EH (cell line): ENCODE data around the gene MTHFD2L.
A peak's percentile ranks its signal among the peaks of the same experiment; 100 is the strongest.

Source experiments
- DNase-seq: peaks from one replicate; pipeline ENCODE4 v3.0.0-alpha.2; 2015; ENCODE audit warnings: low read depth

The MTHFD2L gene

GRCh38 chr4:74132944-74133343 lies 25.0 kb upstream of the MTHFD2L start:
- no peak for DNase-seq

GRCh38 chr4:74133786-74134499 lies 24.0 kb upstream of the MTHFD2L start:
- DNase-seq, result peak; percentile 86

DNA sequence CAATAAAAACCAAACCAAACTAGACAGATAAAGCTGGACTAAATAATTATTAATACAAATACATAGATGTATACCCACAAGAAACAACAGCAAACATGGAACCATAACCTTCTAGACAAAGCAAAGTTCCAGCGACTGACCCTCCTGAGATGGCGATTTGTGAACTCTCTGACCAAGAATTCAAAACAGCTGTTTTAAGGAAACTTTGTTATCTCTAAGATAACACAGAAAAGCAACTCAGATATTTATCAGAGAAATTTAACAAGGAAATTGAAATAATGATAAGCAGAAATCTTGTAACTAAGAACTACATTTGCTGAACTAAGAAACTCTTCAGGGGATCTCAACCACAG lies 23.4 kb upstream of the MTHFD2L start:
- DNase-seq, result no peak

GRCh38 chr4:74146581-74147129 lies 11.3 kb upstream of the MTHFD2L start:
- no peak for DNase-seq

DNA sequence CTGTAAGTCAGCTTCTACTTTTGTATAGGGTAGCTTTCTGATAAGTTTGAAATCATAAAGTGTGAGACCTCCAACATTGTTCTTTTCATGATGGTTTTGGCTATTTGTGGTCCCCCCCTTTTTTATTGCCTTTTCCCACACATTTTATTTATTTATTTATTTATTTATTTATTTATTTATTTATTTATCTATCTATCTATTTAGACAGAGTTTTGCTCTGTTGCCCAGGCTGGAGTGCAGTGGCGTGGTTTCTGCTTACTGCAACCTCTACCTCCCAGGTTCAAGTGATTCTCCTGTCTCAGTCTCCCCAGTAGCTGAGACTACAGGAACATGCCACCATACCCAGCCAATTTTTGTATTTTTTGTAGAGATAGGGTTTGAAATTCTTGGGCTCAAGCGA lies 9.7 kb upstream of the MTHFD2L start:
- no peak for DNase-seq

DNA sequence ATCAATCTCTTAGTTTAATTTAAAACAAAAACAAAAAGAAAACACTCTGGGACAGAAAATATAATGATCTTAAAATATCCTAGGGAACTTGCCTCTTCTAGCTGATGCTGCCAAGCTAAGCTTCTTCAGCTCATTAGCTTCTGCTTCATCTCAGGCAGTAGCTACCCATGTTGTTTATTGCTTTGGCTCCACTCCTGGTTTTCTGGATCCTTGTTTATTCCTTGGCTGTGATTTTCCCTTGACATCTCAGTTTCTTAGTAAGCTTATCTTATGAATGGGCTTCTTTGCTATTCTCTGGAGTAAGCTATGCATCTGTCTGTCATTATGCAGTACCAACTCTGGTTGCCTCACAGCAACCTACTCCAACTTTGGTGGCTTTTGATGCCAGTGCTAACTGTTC lies 5.1 kb upstream of the MTHFD2L start:
- DNase-seq, result no peak

DNA sequence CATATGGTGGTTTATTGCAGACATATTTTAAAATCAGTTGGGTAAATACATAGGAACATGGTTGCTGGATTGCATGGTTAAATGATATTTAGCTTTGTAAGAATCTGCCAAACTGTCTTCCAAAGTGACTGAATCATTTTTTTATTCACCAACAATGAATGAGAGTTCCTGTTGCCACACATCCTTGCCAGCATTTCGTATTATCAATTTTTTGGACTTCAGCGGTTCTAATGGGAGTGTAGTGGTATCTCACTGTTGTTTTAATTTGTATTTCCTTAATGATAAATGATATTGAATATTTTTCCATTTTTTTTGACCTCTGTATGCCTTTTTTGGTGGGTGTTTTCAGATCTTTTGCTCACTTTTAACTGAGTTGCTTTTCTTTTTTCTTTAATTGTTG lies 1.4 kb upstream of the MTHFD2L start:
- DNase-seq, result no peak

DNA sequence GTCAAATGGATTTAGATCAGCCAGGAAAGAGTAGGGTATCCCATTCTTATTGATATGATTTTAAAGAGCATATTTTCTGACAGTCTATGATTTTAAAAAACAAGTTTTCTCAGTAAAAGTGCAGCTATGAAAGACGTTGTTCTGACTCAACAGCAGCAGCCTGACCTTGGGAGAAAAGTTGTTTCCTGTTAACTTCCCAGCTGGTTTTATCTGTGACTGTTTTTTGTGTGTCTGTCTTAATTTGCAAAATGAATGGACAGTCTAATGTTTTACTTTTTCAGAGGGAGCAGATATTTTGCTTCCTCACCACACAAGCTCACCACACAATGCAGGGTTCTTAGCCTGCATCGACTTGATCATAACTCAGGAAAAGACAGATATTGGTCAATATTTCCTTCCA lies 764 bp upstream of the MTHFD2L start:
- DNase-seq, result peak; percentile 59

GRCh38 chr4:74158466-74159142 lies 686 bp downstream of the MTHFD2L start:
- peak; percentile 2 for DNase-seq

GRCh38 chr4:74159143-74159709 lies 1.3 kb downstream of the MTHFD2L start:
- DNase-seq, result peak; percentile 29

DNA sequence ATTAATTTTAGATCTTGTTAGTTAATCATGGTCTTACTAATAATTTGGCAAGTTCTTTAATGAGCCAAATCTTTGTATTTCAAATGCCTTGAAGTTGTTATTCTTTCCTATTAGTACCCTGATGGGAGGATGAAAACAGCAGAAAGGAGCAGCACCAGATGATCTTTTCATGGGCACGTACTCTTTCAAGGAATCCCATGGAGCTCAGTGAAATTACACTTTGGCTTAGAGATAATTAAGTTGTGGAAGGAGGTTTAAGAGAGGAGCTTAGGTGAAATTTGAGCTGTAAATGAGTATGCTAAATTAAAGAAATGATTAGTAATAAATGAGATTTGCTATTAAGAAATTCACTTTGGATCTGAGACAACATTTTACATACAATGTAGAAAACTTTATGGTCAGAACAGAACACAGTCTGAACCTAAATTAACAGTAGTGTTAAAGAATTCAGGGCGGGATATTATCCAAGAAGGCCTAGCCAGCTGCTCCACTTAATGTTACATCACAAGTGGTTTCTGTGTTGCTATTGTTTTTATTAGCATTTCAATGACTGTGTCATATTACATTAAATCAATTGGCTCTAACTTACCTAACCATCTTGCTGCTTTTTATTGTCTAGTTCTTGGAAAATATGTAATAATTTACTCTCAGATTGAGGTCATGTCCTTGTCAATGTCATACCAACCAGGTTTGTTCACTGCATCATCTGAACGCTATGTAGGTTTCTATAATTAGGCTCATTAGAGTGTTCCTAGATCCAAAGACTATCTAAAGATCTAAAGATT lies 3.9 kb downstream of the MTHFD2L start:
- DNase-seq, result peak; percentile 48

DNA sequence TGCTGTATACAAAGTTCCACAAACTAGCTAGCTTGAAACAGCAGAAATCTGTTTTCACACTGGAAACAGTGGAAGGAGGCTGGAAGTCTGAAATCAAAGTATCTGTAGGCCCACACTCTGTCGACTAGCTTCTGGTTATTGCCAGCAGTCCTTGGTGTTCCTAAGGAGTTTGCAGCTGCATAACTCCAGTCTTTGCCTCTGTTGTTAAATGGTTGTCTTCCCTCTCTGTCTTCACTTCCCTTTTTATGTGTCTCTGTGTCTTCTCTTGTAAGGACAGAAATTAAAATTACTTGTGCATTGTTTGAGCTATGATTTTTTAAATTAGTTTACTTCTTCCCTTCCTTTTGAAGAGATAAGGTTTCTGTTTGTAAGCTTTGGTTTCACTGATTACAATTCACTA lies 8.2 kb downstream of the MTHFD2L start:
- no peak for DNase-seq

GRCh38 chr4:74166818-74167217 lies 8.9 kb downstream of the MTHFD2L start:
- DNase-seq, result no peak

- no peak for DNase-seq
Measured at GRCh38 chr4:74167585-74167984, 9.7 kb downstream of the MTHFD2L start.

GRCh38 chr4:74168841-74169240 lies 10.9 kb downstream of the MTHFD2L start:
- DNase-seq, result no peak

- DNase-seq, result no peak
Measured at GRCh38 chr4:74173321-74173720, 15.4 kb downstream of the MTHFD2L start.

GRCh38 chr4:74174421-74174820 lies 16.5 kb downstream of the MTHFD2L start:
- DNase-seq, result no peak

DNA sequence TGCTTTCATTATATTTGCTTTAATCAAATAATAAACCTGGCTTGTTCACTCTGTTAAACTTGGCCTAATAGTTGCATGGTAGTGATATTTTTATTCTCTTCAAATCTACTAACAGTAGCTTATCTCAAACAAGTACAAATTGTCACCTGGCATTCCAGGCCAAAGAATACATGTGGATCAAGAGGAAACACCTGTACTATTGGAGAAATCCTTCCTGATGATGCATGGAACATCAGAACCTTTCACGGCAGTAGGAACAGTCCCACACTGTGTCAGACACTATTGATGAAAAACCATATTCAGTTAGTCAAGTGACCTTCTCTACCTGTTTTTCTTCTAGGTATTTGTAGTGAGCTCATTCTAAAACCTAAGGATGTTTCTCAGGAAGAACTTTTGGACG lies 17.0 kb downstream of the MTHFD2L start:
- no peak for DNase-seq

DNA sequence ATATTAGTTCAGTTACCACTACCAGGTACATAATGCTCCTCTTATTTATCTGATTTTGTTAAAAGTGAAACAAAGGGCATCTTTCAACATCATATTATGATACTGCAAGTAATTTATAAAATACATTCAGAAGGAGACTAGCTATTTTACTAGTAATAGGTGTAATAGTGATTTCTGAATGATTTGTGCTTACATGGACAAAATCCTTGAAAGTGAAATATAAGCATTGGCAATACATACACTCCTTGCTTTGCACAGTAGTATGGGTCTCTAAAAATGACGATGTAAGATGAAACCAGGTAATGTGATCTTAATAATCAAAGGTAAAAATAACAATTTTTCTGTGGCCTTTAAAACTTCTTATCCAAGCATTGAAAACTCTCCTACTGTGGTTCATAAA lies 17.5 kb downstream of the MTHFD2L start:
- no peak for DNase-seq

DNA sequence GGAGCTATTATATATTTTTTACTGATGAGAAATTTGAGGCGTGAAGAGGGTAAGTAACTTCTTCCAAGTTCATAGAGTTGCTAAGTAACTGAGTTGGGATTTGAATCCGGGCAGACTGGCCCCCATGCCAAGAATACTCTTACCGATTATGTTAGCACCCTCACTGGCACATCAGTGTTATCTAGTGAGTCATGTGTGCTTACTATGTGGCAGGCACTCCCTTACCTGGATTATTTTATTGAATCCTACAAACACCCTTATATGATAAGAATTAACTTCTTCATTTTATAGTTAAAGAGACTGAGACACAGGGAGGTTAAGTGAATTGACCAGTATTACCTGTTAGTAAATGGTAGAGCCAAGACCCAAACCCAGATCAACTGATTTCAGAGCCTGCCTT lies 20.9 kb downstream of the MTHFD2L start:
- DNase-seq, result no peak

GRCh38 chr4:74181219-74181618 lies 23.3 kb downstream of the MTHFD2L start:
- DNase-seq, result peak; percentile 54

DNA sequence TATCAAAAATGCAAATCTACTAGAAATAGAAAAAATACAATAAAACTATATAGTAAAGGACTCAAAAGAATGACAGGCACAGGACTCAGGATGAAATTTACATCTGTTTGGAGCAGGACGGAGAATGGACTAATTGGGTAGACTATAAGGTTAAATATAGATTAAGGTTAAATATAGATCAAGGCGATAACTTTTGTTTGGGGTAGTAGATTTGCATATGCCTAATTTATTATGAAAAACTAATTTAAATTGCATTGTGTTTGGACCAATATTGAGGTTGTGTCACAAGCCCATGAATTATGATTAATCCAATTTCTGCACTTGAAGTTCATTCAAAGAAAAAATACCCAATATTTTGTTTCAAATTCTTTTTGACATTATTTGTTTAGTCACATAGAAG lies 31.0 kb downstream of the MTHFD2L start:
- no peak for DNase-seq
